ENCODE data around the gene ATOH1.

ATOH1 gene

DNA sequence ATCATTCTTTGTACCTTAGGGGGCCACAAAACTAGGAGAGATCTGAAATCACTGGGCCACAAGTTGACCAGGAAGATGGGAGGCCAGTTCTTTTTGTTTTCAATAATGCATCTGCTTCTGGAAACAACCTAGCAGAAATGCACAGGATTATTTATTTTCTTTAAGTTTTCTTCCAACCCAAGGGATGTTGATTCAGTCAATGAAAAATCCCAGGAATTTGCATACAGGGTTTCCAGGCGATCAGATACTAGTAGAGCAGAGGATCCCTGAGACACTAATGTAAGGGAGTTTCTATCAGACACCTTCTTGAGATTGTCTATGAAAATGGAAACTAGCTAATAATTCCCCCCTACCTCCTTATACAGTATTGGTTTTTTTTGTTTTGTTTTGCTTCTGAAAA, 7.4 kb downstream of the ATOH1 start:
- no peak for DNase-seq

DNA sequence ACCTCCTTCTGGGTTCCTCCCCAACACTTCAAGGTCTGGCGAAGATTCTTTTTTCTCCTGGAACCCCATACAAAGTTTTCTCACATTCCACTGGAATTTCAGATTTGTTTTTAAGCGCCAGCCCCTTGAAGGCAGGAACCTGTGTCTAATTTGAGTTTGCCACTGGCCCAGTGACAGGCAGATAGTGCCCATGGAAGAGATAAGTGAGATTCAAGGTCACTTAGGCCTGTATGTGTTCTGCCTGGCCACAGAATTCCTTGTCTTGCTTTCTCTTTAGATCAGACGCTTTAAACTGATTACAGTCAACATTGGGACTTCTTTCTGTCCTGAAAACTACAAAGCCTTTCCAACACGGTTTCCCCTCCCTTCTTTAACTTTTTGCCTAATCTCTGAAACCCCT, 11.2 kb downstream of the ATOH1 start:
- no peak for DNase-seq

DNA sequence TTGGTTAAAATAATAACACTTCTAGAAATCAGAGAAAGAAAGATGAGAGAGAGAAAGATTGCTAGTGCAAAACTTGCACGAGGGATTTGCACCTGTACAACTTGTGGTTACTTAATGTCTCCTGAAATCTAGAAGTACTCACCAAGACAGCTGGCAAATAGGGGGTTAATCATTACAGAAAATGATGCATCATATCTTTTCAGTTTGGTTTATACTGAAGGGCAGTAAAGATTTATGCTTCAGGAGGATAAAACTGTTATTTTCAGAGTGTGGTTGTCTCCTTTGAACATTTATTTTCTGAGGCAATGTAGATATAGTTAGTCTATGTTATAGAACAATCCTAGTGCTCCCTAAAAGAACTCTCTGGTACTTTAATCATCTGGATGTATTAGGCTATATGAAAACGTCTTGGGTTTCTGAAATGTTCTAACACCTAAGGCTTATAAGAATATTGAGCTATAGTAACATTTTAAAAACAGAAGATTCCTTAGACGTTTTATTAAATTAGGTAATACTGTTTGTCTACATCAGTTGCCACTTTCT, 13.3 kb downstream of the ATOH1 start:
- no peak for DNase-seq

DNA sequence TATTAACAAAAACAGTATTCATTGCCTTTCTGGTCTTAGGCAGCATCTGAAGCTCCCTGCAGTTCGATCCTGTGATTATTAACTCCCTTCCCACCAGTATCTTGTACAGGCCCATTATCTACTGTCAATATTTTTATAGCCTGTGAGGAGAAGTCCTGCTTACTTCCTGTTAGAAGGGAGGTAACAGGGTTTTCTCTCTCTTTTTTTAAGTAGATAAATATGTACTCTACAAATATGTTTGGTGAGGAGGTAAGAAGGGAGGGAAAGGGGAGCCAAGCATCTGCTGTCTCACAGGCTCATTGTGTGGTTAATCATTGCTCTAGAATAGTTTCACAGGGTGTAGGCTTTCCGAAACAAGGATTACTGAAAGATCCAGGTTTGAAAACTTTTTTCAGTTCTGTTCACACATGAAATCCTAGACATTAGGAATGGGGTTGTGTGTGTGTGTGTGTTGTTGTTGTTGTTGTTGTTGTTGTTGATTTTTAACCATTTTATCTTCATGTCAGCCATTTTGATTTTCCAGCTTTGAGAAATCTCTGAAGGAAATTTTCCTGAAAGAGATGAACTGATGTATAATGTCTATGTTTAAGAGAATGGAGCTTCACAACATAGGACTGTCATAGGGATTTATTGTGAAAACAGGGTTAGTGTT, 14.2 kb downstream of the ATOH1 start:
- DNase-seq: no peak

DNA sequence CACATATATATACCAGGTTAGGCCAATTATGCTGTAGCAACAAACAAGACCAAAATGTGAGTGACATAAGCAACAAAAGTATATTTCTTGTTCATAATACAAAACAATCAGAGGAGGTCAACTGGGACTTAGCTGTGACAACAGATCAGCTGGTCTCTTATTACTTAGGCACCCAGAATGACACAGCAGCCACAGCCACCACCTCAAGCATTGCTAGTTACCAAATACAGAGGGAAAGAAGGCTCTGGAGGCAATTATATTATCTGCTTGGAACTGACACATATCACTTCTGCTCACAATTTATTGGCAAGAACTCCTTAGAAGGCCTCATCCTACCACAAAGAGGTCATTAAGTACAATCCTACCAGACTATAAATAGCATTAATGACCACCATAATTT, 15.2 kb downstream of the ATOH1 start:
- no peak for DNase-seq

DNA sequence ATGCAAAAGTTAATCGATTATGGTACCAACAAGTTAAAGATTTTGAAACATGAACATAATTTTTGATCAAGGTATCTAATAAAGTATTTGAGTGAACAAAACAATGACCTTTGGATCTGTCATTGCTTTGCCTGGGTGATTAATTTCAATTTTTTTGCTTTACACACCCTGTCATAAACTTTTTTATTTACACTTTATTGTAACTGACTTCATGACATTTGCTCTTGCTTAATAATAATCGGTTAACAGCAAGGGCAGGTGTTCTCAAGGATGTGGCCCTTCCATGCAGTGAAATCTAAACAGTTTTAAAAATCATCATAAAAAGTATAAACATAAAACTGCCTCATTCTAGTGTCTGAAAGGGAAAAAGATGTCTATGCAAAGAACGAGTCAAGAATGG, 24.1 kb downstream of the ATOH1 start:
- no peak for DNase-seq

DNA sequence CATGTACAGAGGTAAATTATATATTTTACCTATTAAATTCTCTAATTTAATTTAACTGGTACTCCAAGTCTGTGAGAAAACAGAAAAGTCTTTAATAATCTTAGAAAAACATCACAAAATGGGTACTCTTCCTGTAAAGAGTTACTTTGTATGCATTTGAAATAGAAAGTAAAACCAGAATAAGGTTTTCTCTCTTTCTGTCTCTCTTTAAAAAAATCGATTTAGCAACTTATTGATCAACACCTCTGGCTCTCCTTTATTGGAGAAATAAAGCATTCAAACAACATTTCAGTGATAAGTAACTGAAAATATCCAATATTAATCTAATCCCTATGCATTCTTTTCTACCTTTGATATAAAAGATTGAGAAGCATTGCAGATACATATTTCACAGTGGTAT, 27.4 kb downstream of the ATOH1 start:
- no peak for DNase-seq

DNA sequence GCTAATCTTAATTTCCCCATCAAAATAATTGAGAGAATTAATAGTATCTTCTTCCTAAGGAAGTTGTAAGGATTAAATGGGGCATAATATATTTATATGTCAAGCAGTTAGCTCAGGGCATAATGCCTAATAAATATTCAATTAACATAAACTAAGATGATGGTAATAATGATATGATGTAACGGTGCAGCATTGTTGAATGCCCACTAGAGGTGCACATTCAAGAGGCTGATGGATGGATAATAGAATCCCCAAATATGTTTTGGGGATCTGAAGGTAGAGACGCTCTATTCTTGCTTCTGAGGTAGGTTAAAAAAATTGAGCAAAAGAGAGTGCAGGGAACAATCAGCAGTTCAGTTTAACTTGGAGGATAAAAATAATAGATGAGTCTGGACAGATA, 37.1 kb downstream of the ATOH1 start:
- no peak for DNase-seq

DNA sequence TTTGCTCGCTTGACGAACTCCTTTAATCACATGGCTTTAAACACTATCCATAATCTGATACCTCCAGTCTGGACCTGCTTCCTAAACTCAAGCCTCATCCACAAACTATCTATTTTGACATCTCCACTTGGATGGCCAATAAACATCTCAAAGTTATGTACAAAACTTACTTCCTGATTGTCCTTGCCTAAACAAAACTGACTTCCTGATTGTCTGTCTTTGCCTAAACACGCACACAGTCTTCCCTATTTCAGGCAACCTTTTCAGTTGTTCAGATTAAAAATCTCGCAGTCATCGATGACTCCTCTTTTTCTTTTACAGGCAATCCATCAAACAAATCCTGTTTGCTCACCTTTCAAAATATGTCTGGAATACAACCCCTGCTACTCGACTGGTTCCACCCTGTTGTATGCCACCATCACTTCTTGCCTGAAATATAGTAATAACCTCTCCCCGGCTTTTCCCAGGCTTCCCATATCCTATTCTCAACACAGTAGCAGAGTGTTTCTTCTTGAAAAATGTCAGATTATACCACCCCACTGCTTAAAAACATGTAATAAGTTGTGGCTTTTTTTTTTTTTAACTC, 39.0 kb downstream of the ATOH1 start:
- no peak for DNase-seq

DNA sequence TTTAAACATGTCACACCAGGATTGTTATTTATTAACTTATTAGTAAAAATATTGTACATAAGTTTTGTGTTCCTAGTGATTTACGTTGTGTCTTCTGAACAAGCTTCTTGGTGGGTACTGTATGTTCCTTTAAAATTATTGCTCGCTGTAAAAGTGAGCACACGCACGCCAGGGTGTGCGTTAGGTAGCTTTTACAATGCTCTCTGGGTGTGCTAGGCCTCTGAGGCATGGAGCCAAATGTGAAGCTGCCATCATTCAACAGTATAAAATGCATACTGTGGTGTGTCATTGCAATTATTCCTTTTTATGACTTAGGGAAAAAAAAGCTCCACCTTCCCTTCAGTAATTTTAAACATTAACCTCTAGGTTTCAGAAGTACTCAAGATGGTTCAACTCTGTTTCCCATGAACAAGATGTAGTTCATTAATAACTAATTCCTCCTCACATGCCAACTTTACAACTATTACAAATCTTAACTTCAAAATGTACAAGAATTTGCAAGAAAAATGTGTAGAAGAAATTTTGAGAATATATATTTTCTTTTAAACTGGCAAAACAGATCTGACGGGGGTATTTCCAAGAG, 42.4 kb downstream of the ATOH1 start:
- DNase-seq: no peak

DNA sequence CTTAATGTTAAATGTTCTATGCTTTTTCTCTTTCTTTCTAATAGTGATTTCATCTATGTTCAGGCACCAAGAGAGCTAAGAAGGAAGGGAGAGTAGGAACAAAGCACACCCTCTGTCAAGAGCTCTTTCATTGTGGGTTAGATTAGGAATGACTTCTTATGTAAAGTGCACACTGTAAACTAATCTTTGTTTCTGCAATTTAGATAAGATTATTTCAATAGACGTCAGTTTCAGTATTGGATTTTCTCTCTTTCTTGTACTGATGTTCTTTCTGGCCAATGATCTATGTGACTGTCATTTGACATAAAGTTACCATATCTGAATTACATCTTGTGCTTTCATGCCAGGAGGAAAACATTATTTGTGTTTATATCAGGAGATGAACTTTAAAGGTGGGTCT, 48.2 kb downstream of the ATOH1 start:
- DNase-seq: no peak

DNA sequence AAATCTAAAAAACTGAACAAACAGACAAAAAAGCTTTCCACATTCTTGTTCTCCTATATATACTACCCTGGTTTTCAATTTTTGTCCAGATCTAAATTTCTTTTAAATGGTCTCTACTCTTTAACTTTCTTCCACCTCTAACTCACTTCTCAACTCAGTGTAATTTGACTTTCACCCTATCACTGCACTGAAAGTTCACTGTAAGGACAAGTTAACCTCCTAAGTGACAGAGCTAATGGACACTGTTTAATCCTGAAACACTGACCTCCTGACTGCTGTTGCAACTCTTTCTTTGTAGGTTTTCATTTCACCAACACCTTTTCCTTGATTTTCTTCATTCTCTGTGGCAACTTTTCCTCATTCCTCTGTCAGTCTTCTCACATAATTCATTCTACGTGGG, 50.0 kb downstream of the ATOH1 start:
- DNase-seq: no peak

DNA sequence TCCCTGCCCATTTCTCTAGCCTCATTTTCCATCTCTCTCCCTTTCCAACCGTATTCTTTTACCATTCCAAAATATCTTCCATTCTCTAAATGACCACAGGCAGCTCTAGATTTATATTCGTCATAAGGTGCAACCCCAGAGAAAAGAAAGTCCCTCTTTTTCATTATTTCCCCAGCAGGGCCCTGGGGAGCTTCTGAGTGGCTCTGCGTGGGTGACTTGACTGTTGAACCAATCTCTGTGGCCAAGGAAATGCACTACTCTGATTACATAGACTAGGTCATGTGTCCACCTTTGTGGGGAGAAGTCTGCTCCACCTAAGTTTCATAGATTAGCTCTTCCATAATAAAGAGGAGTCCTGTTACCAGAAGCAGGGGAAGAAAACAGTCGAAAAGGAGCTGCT, 51.4 kb downstream of the ATOH1 start:
- no peak for DNase-seq
